ENCODE data around the gene COL23A1.

COL23A1 gene

DNA sequence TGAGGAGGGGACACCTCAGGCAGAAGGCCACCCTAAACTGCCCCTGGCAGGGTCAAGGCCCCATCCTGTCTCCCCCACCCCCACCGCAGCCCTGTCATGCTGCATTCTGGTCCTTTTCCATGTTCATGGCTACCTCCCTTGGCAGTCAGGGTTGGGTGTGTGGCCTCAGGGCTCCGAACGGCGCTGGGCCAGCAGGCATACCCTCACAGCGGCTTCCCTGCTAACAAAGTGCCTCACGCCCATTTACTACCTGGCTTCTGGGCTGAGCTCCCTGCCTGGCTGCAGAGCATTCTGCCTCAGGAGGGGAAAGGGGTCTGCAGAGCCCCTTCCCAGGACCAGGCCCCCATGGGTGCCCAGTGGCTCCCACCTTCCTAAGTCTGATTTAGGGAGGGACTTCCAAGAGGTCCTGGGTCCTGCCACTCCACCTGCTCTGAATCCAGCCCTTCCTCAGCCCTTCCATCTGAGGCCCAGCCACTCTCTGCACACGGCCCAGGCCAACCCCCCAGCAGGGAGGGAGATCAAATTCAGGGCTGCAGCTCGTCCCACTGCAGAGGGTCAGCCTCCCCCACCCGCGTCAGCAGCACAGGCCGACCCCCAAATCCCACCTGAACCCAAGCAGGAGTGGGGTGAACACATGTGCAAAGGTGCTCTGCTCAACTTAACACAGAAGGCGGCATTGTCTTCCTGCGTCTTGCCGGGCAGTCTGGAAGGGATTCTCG lies 241.7 kb downstream of the COL23A1 start:
- no peak overlapping the region for H3K4me3 ChIP-seq (ENCODE audit: low read depth, low read length)

- H3K4me3 ChIP-seq (ENCODE audit: low read depth, low read length) = no peak overlapping the region
Measured at GRCh38 chr5:178347956-178348355, 242.2 kb downstream of the COL23A1 start.

GRCh38 chr5:178346607-178347334 lies 243.4 kb downstream of the COL23A1 start:
- no peak overlapping the region for H3K4me3 ChIP-seq (ENCODE audit: low read depth, low read length)

DNA sequence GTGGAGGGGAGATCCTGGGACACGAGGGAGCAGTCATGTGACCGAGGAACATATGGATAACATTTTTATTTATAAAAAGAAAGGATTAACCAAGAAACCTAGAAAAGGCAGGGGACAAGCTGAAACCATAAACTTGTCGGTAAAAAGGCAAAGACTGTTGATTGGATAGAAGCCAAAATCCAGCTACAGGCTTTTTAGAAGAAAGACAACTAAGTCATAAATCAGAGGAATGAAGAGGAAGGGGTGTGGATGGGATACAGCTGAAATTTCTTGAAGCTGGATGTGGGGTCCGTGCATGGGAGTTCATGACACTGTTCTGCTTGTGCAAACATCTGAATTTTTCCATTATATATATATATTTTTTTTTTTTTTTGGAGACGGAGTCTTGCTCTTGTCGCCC lies 246.9 kb downstream of the COL23A1 start:
- no peak overlapping the region for H3K4me3 ChIP-seq (ENCODE audit: low read depth, low read length)

GRCh38 chr5:178341851-178342140 lies 248.4 kb downstream of the COL23A1 start:
- H3K4me3 ChIP-seq (ENCODE audit: low read depth, low read length) = no peak overlapping the region

DNA sequence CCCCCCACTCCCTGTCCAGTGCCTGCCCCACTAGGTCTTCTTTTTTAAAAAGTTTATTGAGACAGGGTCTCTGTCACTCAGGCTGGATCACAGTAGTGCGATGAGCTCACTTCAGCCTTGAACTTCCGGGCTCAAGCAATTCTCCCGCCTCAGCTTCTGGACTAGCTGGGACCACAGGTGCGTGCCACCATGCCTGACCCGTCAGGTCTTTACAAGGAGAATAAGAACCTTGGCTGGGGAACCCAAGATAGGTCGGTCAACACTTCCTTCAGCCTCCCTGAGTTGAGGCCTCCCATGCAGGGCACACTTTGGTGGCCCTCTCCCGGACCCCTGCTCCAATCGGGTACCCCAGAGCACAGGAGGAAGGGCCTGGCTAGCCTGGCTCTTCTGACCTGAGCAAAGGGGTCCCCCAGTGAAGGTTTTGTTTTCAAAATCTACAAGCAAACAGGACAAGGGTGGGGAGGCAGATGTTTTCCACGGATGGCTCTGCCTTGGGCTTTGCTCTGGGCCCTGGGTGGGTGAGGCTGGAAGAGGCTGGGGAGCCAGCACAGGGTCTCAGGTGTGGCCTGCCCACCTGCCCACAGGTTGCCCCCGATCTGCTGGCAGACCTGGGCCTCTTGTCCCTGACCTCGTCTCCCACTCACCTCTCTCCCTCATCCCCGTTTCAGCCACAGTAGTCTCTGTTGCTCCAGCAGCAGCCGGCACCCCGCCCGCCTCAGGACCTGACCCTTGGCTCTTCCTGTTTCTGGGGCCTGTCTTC lies 248.9 kb downstream of the COL23A1 start:
- no peak overlapping the region for H3K4me3 ChIP-seq (ENCODE audit: low read depth, low read length)

- no peak overlapping the region for H3K4me3 ChIP-seq (ENCODE audit: low read depth, low read length)
Measured at GRCh38 chr5:178340637-178341036, 249.6 kb downstream of the COL23A1 start.

DNA sequence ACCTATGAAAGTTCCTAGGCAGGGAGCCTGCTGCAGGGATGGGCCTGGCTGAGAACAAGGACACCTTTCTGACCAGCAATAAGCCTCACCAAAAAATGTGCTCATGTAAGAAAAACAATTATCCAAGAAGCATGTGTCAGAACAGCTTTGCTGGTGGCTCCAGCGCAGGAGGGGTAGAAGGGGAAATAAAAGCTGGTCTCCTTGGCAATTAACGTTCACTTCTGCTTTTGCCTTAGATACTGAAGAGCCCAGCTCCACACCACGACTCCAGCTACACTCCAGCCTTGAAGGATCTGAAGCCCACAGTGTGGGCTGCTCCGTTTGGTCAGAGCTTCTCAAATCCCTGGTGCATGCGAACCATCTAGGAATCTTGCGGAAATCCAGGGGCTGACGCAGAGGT lies 250.0 kb downstream of the COL23A1 start:
- no peak overlapping the region for H3K4me3 ChIP-seq (ENCODE audit: low read depth, low read length)

- H3K4me3 ChIP-seq (ENCODE audit: low read depth, low read length) = no peak overlapping the region
Measured at GRCh38 chr5:178339272-178339671, 250.9 kb downstream of the COL23A1 start.

DNA sequence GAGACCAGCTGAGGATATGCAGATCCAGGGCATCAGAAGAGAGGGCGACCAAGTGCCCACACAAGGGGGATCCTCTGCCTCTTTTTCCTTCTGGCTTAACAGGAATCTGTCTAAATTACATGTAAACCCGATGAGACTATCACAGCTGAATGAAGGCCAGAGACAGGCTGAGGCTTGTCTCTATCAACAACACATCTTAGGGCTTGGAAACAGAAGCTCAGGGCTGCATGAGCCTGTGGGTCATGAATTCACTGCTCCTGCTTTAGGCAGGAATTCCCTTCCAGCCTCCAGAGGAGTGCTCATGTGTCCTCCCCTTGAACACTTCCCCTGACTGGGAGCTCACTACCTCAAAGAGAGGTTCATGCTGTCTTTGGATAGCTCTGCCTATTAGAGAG lies 251.4 kb downstream of the COL23A1 start:
- no peak overlapping the region for H3K4me3 ChIP-seq (ENCODE audit: low read depth, low read length)

DNA sequence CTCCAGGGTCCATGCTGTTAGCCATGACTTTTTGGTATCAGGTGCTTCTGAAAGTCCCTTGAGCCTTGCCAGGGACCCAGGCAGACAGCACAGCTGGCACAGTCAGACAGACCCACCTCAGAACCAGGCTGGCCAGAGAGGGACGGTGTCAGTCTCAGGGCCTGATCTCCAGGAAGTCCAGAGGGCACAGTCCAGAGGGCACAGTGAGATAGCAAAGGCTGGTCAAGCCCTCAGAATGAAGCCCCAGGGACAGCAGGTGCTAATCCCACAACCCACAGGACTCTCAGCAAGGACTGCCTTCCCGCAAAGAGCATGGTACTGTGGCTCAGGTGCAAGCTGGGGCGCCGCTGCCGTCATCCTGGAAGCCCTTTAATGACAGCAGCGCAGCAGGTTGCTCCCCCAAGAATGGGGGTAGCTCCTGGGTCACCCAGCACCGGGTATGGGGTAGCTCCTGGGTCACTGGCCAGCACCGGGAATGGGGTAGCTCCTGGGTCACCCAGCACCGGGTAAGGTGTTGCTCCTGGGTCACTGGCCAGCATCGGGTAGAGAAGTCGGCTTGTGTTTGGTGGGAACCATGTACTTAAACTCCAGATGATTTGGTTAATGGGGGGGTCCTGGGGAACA lies 252.0 kb downstream of the COL23A1 start:
- H3K4me3 ChIP-seq (ENCODE audit: low read depth, low read length) = no peak overlapping the region

DNA sequence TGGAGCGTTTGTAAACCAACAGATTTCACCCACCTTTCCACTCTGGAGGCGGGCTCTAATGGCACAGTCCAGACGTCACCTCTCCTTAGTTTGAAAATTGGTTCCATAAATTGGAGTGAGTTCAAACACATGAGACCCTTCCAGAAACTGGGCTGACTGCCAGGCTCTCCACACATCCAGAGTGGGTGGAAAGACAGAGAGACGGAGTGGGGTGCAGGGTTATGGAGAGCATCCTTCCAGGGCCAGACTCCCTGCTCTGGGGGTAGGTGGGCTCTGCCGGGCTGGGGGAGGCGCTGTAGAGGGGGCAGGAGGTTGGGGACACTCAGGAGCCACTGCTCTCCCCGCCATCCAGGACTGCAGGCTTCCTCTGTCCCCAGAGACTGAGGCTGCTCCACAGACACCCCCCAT lies 252.9 kb downstream of the COL23A1 start:
- no peak overlapping the region for H3K4me3 ChIP-seq (ENCODE audit: low read depth, low read length)

DNA sequence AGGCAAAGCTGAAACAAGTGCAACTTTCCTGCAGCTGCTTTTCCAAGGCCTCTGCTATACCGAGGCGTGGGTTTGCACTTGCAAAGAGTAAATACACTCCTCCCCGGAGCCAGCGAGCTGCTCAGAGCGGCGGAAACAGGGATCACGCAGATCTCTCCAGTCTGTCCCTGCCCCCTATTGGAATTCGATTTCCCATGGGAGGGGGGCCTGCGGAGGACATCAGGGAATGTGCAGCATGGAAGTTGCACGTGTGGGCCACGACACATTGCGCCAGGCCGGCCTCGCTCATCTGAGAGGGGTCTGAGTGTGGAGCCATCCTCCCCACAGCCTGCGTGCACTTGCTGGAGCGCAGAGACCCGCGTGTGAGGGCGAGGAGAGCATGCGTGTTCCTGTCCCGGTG lies 253.3 kb downstream of the COL23A1 start:
- H3K4me3 ChIP-seq (ENCODE audit: low read depth, low read length) = no peak overlapping the region

DNA sequence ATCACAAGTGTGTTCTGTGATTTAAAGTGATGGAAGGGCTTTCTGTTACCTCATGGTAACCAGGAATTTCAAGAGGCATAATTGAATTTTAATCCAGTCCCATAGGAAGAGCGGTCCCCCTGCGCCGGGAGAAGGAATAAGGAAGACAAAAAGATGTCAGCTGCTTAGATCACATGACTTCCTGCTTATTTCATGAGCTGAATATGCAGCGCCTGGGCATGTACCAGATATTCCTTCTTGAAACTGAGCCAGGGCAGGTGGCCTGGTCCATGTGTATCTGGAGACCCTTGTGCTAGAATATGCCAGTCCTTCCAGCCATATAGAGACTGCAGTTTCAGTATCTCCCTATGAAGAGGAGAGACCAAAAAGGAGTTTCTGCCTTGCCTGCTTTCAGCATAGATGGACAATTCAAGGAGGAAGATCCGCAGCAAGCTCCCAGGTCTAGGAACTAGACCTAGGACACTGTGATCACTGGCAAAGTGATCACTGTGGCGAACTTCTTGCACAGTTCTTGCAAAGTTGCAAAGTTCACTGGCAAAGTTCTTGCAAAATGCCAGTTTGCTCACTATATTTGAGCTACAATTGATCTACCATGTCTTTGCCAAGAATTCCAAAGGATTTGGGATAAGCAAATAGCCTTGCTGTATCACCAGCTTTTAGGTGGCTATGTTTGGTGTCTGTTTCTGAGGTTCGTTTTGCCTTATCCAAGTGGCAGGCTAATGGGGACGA lies 254.7 kb downstream of the COL23A1 start:
- H3K4me3 ChIP-seq (ENCODE audit: low read depth, low read length) = no peak overlapping the region

- no peak overlapping the region for H3K4me3 ChIP-seq (ENCODE audit: low read depth, low read length)
Measured at GRCh38 chr5:178334861-178335260, 255.3 kb downstream of the COL23A1 start.

GRCh38 chr5:178333821-178334481 lies 256.2 kb downstream of the COL23A1 start:
- no peak overlapping the region for H3K4me3 ChIP-seq (ENCODE audit: low read depth, low read length)

- H3K4me3 ChIP-seq (ENCODE audit: low read depth, low read length) = no peak overlapping the region
Measured at GRCh38 chr5:178332210-178332641, 258.0 kb downstream of the COL23A1 start.

GRCh38 chr5:178331491-178331996 lies 258.6 kb downstream of the COL23A1 start:
- no peak overlapping the region for H3K4me3 ChIP-seq (ENCODE audit: low read depth, low read length)

GRCh38 chr5:178330791-178331404 lies 259.3 kb downstream of the COL23A1 start:
- no peak overlapping the region for H3K4me3 ChIP-seq (ENCODE audit: low read depth, low read length)

Data from iPS-11a (cell line).